ENCODE results near the gene REP15.
"Not testable (repeated sequence)": the region's sequence is repeated elsewhere in the genome, so short reads cannot be mapped to it uniquely, and the experiment has no call there.

REP15 gene

GRCh38 chr12:27696293-27696652 is at the start of gene REP15:
Gene REP15, plus strand, starts transcription at chr12:27696447. Its CDS starts 116 bp downstream, at chr12:27696563.
- Mint-ChIP-seq H3K27me3 (ENCODE audit: low read depth) (no peaks in the 10 kb centered on the region), H3K27ac (no peak within 1 kb of the TSS), H3K4me3 (no peak within 1 kb of the TSS), H3K9me3 (no peaks in the 10 kb centered on the region), H3K4me1 (no peaks in the 10 kb centered on the region), H3K36me3 (ENCODE audit: low read depth) (peaks cover 36% of the 10 kb centered on the region)
- TF ChIP-seq, protein P1, sequence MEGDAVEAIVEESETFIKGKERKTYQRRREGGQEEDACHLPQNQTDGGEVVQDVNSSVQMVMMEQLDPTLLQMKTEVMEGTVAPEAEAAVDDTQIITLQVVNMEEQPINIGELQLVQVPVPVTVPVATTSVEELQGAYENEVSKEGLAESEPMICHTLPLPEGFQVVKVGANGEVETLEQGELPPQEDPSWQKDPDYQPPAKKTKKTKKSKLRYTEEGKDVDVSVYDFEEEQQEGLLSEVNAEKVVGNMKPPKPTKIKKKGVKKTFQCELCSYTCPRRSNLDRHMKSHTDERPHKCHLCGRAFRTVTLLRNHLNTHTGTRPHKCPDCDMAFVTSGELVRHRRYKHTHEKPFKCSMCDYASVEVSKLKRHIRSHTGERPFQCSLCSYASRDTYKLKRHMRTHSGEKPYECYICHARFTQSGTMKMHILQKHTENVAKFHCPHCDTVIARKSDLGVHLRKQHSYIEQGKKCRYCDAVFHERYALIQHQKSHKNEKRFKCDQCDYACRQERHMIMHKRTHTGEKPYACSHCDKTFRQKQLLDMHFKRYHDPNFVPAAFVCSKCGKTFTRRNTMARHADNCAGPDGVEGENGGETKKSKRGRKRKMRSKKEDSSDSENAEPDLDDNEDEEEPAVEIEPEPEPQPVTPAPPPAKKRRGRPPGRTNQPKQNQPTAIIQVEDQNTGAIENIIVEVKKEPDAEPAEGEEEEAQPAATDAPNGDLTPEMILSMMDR (IDR thresholded peaks at IDR 0.05; ENCODE audit: unreplicated experiment in 3 of 3): no peak

DNA sequence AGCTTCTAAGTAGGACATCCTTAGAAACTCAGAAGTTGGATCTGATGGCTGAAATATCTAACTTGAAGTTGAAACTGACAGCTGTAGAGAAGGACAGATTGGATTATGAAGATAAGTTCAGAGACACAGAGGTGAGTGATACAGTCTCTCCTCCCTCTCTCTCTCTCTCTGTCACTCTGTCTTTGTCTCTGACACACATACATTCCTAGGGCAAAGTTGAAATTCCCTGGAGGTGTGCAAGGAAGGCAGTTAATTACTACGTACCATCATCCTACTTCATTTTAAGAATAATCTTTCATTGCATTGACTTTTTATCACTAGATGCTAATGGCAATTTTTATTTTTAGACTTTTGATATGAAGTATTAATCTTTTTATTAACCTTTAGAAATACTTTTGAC is 46.2 kb upstream of the REP15 start:
- peaks cover 30% of the 10 kb centered on the region for H3K36me3 Mint-ChIP-seq (ENCODE audit: low read depth)
- H3K27ac Mint-ChIP-seq: no peak overlapping the region
- TF ChIP-seq, protein P1 (IDR thresholded peaks at IDR 0.05; ENCODE audit: unreplicated experiment in 3 of 3): no peak
- H3K9me3 Mint-ChIP-seq: no peaks in the 10 kb centered on the region
- H3K4me3 Mint-ChIP-seq: no peak overlapping the region
- H3K4me1 Mint-ChIP-seq: peaks cover 11% of the 10 kb centered on the region
- H3K27me3 Mint-ChIP-seq (ENCODE audit: low read depth): no peaks in the 10 kb centered on the region

- H3K27me3 Mint-ChIP-seq (ENCODE audit: low read depth): no peaks in the 10 kb centered on the region
- no peak overlapping the region for H3K27ac Mint-ChIP-seq
- H3K4me1 Mint-ChIP-seq: no peaks in the 10 kb centered on the region
- H3K9me3 Mint-ChIP-seq: no peaks in the 10 kb centered on the region
- TF ChIP-seq, protein P1 (IDR thresholded peaks at IDR 0.05; ENCODE audit: unreplicated experiment in 3 of 3): no peak
- H3K4me3 Mint-ChIP-seq: no peak overlapping the region
- H3K36me3 Mint-ChIP-seq (ENCODE audit: low read depth): peaks cover 20% of the 10 kb centered on the region
Observed at GRCh38 chr12:27651201-27651600, 45.0 kb upstream of the REP15 start.

- H3K27ac Mint-ChIP-seq: no peak overlapping the region
- H3K4me1 Mint-ChIP-seq: no peaks in the 10 kb centered on the region
- TF ChIP-seq, protein P1 (IDR thresholded peaks at IDR 0.05; ENCODE audit: unreplicated experiment in 3 of 3): peak; percentile 89
- H3K9me3 Mint-ChIP-seq: no peaks in the 10 kb centered on the region
- no peaks in the 10 kb centered on the region for H3K27me3 Mint-ChIP-seq (ENCODE audit: low read depth)
- no peak overlapping the region for H3K4me3 Mint-ChIP-seq
- H3K36me3 Mint-ChIP-seq (ENCODE audit: low read depth): peaks cover 17% of the 10 kb centered on the region
Observed at GRCh38 chr12:27652174-27652763, 44.0 kb upstream of the REP15 start.

- Mint-ChIP-seq H3K4me1 (no peaks in the 10 kb centered on the region), H3K27me3 (ENCODE audit: low read depth) (no peaks in the 10 kb centered on the region), H3K36me3 (ENCODE audit: low read depth) (peaks cover 13% of the 10 kb centered on the region), H3K27ac (no peak overlapping the region), H3K9me3 (no peaks in the 10 kb centered on the region), H3K4me3 (no peak overlapping the region)
- TF ChIP-seq, protein P1 (IDR thresholded peaks at IDR 0.05; ENCODE audit: unreplicated experiment in 3 of 3): no peak
Observed at GRCh38 chr12:27653661-27654060, 42.6 kb upstream of the REP15 start.

DNA sequence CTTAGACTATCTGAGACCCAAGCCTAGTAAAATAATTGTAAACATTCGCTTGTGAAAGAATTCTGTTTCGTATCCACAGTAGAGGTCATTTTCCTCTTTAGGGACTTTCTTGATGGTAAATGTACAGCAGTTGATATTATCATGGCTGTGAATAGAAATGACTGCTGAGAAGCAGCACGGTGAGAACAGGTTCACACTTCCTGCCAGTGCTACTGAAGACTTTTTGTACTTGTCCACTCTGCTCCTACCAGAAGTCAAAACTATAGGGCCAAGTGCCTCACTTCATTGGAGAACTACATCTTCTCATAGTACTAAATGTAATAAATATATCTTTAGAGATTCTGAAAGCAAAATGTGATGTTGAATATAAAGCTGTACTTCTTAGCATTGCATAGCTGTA is 40.8 kb upstream of the REP15 start:
- not testable (repeated sequence) for H3K27ac Mint-ChIP-seq; H3K9me3 Mint-ChIP-seq; H3K4me3 Mint-ChIP-seq; H3K4me1 Mint-ChIP-seq; H3K27me3 Mint-ChIP-seq (ENCODE audit: low read depth)
- peaks cover 16% of the 10 kb centered on the region for H3K36me3 Mint-ChIP-seq (ENCODE audit: low read depth)
